GM23248 (cell line): ENCODE measurements around the gene BTBD17.

Experiments used
- EZH2 ChIP-seq: fragments of 200-600 bp; sonication (generic); IDR thresholded peaks from 2 replicates; pipeline ENCODE4 v1.6.1; 2018; ENCODE audit warnings: antibody characterized with exemption, mild to moderate bottlenecking; ENCODE audit not compliant: insufficient read depth, poor library complexity, severe bottlenecking
- EZH2phosphoT487 ChIP-seq: fragments of 200-600 bp; sonication (generic); IDR thresholded peaks from 2 replicates; pipeline ENCODE4 v1.6.1; 2018; ENCODE audit warnings: antibody characterized with exemption, moderate library complexity, mild to moderate bottlenecking, low read depth; ENCODE audit not compliant: insufficient read depth

GRCh38 chr17:74316220-74316619, 45.4 kb downstream of the BTBD17 start:
- TF ChIP-seq EZH2phosphoT487: no peak
- no peak for TF ChIP-seq EZH2
